RPMI8226 (cell line): Measurements from ENCODE around the gene SNRNP35.
A peak's percentile ranks its signal among the peaks of the same experiment; 100 is the strongest.
"Not testable (repeated sequence)": the region's sequence is repeated elsewhere in the genome, so short reads cannot be mapped to it uniquely, and the experiment has no call there.

Experiments used
- DNase-seq: peaks from one replicate; pipeline ENCODE4 v3.0.0-alpha.2; 2015

Gene SNRNP35

GRCh38 chr12:123457980-123458779 is at the start of gene SNRNP35:
SNRNP35 (plus strand) TSS chr12:123458139; CDS start chr12:123465541, 7,402 bp downstream.
- peak; percentile 88 for DNase-seq

- DNase-seq: not testable (repeated sequence)
These were observed 49.3 kb upstream of the SNRNP35 start for GRCh38 chr12:123408619-123409018.

- not testable (repeated sequence) for DNase-seq
These were observed 48.5 kb upstream of the SNRNP35 start for GRCh38 chr12:123409284-123410040.

- no peak for DNase-seq
These were observed 47.9 kb upstream of the SNRNP35 start for GRCh38 chr12:123410041-123410412.

GRCh38 chr12:123421314-123421713 is 36.6 kb upstream of the SNRNP35 start:
- DNase-seq: no peak

- DNase-seq: no peak
These were observed 30.7 kb upstream of the SNRNP35 start for GRCh38 chr12:123427036-123427769.

- no peak for DNase-seq
These were observed 29.3 kb upstream of the SNRNP35 start for GRCh38 chr12:123428591-123428990.

GRCh38 chr12:123429101-123429500 is 28.8 kb upstream of the SNRNP35 start:
- DNase-seq: not testable (repeated sequence)

GRCh38 chr12:123431951-123432817 is 25.8 kb upstream of the SNRNP35 start:
- not testable (repeated sequence) for DNase-seq

GRCh38 chr12:123433615-123434014 is 24.3 kb upstream of the SNRNP35 start:
- DNase-seq: no peak

- no peak for DNase-seq
These were observed 22.3 kb upstream of the SNRNP35 start for GRCh38 chr12:123435636-123436016.

GRCh38 chr12:123436017-123436964 is 21.6 kb upstream of the SNRNP35 start, which contains the start of gene RILPL2:
RILPL2 (minus strand) TSS chr12:123436684; CDS start chr12:123436420, 264 bp downstream.
- peak; percentile 89 for DNase-seq

- DNase-seq: no peak
These were observed 16.3 kb upstream of the SNRNP35 start for GRCh38 chr12:123441523-123442164.

- DNase-seq: no peak
These were observed 15.2 kb upstream of the SNRNP35 start for GRCh38 chr12:123442774-123443173.

GRCh38 chr12:123444092-123445026 is 13.6 kb upstream of the SNRNP35 start:
- no peak for DNase-seq

GRCh38 chr12:123445388-123446332 is 12.3 kb upstream of the SNRNP35 start:
- no peak for DNase-seq

GRCh38 chr12:123446333-123446713 is 11.6 kb upstream of the SNRNP35 start:
- no peak for DNase-seq

GRCh38 chr12:123449249-123449733 is 8.6 kb upstream of the SNRNP35 start:
- DNase-seq: no peak
